SW 1271 (cell line): ENCODE measurements around the gene GRIN3B.

Source experiments
- DNase-seq, 2 experiments: peaks; one replicate each; lab custom pipeline; 2025; lab: John Stamatoyannopoulos, UW

Gene GRIN3B

GRCh38 chr19:1042689-1043511 is 42.7 kb downstream of the GRIN3B start:
- DNase-seq = no peak

GRCh38 chr19:1045247-1045603 is 45.0 kb downstream of the GRIN3B start:
- peak in 1 of 2 experiments; percentile 45 for DNase-seq

- no peak for DNase-seq
Measured at GRCh38 chr19:1046117-1046626, 46.0 kb downstream of the GRIN3B start.

DNA sequence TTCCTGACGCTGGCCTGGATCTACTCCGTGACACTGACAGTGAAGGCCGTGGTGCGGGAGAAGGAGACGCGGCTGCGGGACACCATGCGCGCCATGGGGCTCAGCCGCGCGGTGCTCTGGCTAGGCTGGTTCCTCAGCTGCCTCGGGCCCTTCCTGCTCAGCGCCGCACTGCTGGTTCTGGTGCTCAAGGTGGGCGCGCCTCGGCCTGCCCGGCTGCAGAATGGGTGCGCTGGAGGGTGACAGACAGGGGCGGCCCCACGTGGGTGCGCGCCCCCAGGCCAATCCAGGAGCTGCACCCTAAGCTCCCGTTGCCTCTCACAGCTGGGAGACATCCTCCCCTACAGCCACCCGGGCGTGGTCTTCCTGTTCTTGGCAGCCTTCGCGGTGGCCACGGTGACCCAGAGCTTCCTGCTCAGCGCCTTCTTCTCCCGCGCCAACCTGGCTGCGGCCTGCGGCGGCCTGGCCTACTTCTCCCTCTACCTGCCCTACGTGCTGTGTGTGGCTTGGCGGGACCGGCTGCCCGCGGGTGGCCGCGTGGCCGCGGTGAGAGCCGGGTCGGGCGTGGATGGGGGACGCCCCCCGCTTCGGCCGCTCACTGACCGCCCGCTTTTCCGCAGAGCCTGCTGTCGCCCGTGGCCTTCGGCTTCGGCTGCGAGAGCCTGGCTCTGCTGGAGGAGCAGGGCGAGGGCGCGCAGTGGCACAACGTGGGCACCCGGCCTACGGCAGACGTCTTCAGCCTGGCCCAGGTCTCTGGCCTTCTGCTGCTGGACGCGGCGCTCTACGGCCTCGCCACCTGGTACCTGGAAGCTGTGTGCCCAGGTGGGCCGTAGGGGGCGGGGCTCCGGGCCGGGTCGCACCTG is 46.8 kb downstream of the GRIN3B start:
- DNase-seq = no peak

DNA sequence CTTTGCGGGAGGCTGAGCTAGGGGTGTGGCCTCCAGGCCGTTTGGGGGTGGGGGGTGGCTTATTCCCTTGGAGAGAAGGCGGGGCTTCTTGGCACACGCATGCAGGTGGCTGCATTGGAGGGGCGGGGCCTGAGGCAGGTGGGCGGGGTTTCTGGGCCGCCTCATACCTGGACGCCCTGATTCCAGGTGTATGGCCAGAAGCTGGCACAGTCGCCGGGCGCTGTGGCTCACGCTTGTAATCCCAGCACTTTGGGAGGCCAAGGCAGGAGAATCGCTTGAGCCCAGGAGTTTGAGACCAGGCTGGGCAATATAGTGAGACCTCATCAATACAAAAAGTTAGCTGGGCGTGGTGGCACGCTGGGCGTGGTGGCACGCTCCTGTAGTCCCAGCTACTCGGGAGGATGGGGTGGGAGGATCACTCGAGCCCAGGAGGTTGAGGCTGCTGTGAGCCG is 47.5 kb downstream of the GRIN3B start:
- DNase-seq = no peak

GRCh38 chr19:1049106-1049505 is 48.9 kb downstream of the GRIN3B start:
- DNase-seq = no peak

DNA sequence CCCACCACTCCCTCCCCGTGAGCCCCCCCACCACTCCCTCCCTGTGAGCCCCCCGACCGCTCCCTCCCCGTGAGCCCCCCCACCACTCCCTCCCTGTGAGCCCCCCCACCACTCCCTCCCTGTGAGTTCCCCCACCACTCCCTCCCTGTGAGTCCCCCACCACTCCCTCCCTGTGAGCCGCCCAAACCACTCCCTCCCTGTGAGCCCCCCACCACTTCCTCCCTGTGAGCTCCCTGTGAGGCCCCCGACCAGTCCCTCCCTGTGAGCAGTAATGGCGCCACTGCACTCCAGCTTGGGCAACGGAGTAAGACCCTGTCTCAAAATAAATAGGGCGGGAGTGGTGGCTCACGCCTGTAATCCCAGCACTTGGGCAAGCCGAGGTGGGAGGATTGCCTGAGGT is 49.6 kb downstream of the GRIN3B start:
- no peak for DNase-seq

- no peak for DNase-seq
Measured at GRCh38 chr19:1050989-1051788, 51.0 kb downstream of the GRIN3B start.

- DNase-seq = no peak
Measured at GRCh38 chr19:1051791-1052190, 51.6 kb downstream of the GRIN3B start.

- DNase-seq = no peak
Measured at GRCh38 chr19:1052349-1052975, 52.2 kb downstream of the GRIN3B start.

DNA sequence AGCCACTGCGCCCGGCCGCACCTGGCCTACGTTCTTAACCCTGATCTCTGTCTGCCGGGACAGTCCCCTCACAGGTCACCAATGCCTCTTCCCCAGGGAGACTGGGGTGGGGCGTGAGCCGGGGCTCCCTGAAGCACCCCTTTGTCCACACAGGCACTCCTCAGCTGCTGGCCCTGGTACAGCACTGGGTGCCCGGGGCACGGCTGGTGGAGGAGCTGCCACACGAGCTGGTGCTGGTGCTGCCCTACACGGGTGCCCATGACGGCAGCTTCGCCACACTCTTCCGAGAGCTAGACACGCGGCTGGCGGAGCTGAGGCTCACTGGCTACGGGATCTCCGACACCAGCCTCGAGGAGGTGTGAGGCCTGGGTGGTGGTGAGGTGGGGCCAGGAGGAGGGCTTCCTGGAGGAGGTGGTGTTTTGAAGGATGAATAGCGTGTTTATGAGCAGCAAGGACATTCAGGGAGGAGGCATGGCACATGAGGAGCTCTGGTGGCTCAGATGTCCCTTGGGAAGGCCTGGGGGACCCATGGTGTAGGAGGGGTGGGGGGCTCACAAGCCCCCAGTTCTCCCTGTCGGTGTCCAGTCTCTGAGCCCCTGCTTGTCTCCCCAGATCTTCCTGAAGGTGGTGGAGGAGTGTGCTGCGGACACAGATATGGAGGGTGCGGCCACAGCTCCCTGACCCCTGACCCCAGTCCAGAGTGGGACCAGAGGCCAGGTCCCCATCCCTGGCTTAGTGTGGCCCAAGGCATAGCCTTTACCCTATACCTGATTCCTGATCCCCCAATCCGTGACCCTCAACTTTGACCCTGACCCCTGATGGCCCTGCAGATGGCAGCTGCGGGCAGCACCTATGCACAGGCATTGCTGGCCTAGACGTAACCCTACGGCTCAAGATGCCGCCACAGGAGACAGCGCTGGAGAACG is 53.2 kb downstream of the GRIN3B start:
- no peak for DNase-seq

DNA sequence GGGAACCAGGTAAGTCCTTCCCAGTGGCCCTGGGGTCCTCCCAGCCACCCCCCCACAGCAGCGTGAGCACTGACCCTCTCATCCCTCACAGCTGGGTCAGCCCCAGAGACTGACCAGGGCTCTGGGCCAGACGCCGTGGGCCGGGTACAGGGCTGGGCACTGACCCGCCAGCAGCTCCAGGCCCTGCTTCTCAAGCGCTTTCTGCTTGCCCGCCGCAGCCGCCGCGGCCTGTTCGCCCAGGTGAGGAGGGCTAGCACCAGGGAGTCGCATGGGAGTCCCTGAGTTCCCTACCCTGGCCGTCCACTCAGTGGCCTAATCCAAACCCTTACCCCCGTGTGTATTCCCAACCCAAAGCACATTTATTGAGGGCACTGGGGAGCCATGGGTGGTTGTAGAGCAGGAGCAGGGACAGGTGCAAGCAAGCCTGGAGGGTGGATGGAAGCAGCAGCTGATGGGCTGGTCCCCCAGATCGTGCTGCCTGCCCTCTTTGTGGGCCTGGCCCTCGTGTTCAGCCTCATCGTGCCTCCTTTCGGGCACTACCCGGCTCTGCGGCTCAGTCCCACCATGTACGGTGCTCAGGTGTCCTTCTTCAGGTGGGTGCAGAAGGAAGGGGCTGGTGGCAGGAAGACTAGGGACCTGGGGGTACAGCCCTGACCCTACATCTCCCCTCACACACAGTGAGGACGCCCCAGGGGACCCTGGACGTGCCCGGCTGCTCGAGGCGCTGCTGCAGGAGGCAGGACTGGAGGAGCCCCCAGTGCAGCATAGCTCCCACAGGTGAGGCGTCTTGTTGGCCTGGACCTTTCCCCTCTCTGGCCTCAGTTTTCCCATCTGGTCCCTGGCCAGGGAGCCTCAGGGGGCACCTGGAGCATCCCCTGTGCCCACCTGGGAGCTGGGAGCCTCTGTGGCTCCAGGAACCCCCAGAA is 54.1 kb downstream of the GRIN3B start:
- DNase-seq = no peak

- no peak for DNase-seq
Measured at GRCh38 chr19:1055028-1055425, 54.8 kb downstream of the GRIN3B start.

- no peak for DNase-seq
Measured at GRCh38 chr19:1055886-1056620, 55.8 kb downstream of the GRIN3B start.

DNA sequence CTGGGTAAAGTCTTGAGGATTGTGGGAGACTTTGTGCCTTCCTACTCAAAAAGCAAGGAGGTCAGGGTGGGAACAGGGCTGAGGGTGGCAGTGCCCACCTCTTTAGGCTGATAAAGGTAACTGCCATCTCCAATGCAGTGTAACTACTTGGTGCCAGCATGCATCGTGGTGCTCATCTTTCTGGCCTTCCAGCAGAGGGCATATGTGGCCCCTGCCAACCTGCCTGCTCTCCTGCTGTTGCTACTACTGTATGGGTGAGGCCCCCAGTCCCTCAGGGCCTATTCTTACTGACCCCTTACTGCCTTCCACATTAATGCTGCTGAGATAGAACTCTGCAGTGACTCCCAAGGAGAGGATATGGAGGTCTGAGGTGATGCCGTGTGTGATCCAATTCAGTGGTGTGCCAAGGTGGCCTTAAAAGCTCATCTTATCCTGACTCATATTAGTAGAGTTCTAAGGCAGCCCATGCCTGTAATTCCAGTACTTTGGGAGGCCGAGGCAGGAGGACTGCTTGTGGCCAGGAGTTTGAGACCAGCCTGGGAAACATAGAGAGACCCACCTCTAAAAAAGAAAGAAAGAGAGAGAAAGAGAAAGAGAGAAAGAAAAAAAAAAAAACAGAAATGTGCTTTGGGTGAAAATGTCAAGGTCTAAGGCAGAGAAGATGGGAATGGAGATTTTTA is 57.1 kb downstream of the GRIN3B start:
- peak in 1 of 2 experiments; percentile 76 for DNase-seq

- no peak for DNase-seq
Measured at GRCh38 chr19:1058112-1058511, 57.9 kb downstream of the GRIN3B start.
